DND-41 (cell line): Measurements from ENCODE around the gene C9orf72.
A peak's percentile ranks its signal among the peaks of the same experiment; 100 is the strongest.

ENCODE experiments used
- ATAC-seq: fragments of 200-7000 bp; cut with Tn5 transposase; 3 replicates; pipeline ENCODE4 v1.9.1; 2021; ENCODE audit warnings: low read depth; ENCODE audit not compliant: insufficient read depth
- DNase-seq: peaks from one replicate; pipeline ENCODE4 v3.0.0-alpha.2; 2020
- H2AFZ ChIP-seq: 2 replicates; pipeline ENCODE4 v1.6.0; 2012; ENCODE audit warnings: low read depth, low read length
- H3K27ac ChIP-seq: 2 replicates; pipeline ENCODE4 v1.5.1; 2012; ENCODE audit warnings: low read length, inconsistent platforms
- H3K27me3 ChIP-seq: fragments of 200-600 bp; sonication (generic); 2 replicates; pipeline ENCODE4 v1.6.0; 2012; ENCODE audit warnings: low read length, mild to moderate bottlenecking, inconsistent platforms; ENCODE audit not compliant: insufficient read depth, poor library complexity
- H3K36me3 ChIP-seq: 2 replicates; pipeline ENCODE4 v1.5.1; 2012; ENCODE audit warnings: low read length, inconsistent platforms; ENCODE audit not compliant: insufficient read depth
- H3K4me1 ChIP-seq: 2 replicates; pipeline ENCODE4 v1.5.1; 2012; ENCODE audit warnings: mild to moderate bottlenecking, low read length; ENCODE audit not compliant: insufficient read depth
- H3K4me2 ChIP-seq: 2 replicates; pipeline ENCODE4 v1.6.0; 2012; ENCODE audit warnings: mild to moderate bottlenecking, moderate library complexity, low read length, inconsistent platforms; ENCODE audit not compliant: insufficient read depth
- H3K4me3 ChIP-seq, 2 experiments: fragments of 200-600 bp in 1 of 2; shearing (Covaris generic) in 1 of 2; 2 replicates each; pipeline ENCODE4 v1.5.1; 2012 to 2016; ENCODE audit warnings: inconsistent platforms in 2 of 2, low read length in 2 of 2, mild to moderate bottlenecking in 2 of 2, low read depth in 1 of 2, moderate library complexity in 1 of 2
- H3K79me2 ChIP-seq: 2 replicates; pipeline ENCODE4 v1.6.0; 2012; ENCODE audit warnings: low read length, inconsistent platforms; ENCODE audit not compliant: insufficient read depth
- H3K9ac ChIP-seq: 2 replicates; pipeline ENCODE4 v1.6.0; 2012; ENCODE audit warnings: low read depth, mild to moderate bottlenecking, inconsistent platforms, low read length, moderate library complexity
- H3K9me3 ChIP-seq: 2 replicates; pipeline ENCODE4 v1.5.1; 2012; ENCODE audit warnings: low read length, moderate library complexity, mild to moderate bottlenecking, inconsistent platforms; ENCODE audit not compliant: insufficient read depth, severe bottlenecking
- H4K20me1 ChIP-seq: 2 replicates; pipeline ENCODE4 v1.6.0; 2012; ENCODE audit warnings: low read length; ENCODE audit not compliant: insufficient read depth
- CTCF ChIP-seq: IDR thresholded peaks from 2 replicates; pipeline ENCODE4 v1.5.1; 2012; ENCODE audit warnings: borderline replicate concordance, low read length, moderate library complexity, mild to moderate bottlenecking; ENCODE audit not compliant: poor library complexity, severe bottlenecking; ENCODE audit errors: extremely low read depth
- EZH2 ChIP-seq: IDR thresholded peaks from 3 replicates; pipeline ENCODE4 v1.6.1; 2012; ENCODE audit warnings: borderline replicate concordance, low read depth, mild to moderate bottlenecking, moderate library complexity, low read length, inconsistent platforms; ENCODE audit not compliant: severe bottlenecking

Gene C9orf72

GRCh38 chr9:27572566-27572917 lies 739 bp downstream of the C9orf72 start:
- H3K27ac ChIP-seq, result peak overlapping the region; percentile 71
- no peaks in the 10 kb centered on the region for H3K9me3 ChIP-seq
- DNase-seq, result peak; percentile 26
- peaks cover 23% of the 10 kb centered on the region for H3K4me1 ChIP-seq
- H3K27me3 ChIP-seq, result no peaks in the 10 kb centered on the region
- peak overlapping the region; percentile 62 to 75; a peak in 3 of 4 replicates for H3K4me3 ChIP-seq
- peak overlapping the region; percentile 84 for H2AFZ ChIP-seq
- no peaks in the 10 kb centered on the region for H4K20me1 ChIP-seq
- peak; percentile 23 for ATAC-seq
- H3K36me3 ChIP-seq, result no peaks in the 10 kb centered on the region
- H3K4me2 ChIP-seq, result peak overlapping the region; percentile 93
- no peaks in the 10 kb centered on the region for H3K79me2 ChIP-seq
- H3K9ac ChIP-seq, result peak overlapping the region; percentile 84
- TF ChIP-seq EZH2 (no peak), CTCF (no peak)

DNA sequence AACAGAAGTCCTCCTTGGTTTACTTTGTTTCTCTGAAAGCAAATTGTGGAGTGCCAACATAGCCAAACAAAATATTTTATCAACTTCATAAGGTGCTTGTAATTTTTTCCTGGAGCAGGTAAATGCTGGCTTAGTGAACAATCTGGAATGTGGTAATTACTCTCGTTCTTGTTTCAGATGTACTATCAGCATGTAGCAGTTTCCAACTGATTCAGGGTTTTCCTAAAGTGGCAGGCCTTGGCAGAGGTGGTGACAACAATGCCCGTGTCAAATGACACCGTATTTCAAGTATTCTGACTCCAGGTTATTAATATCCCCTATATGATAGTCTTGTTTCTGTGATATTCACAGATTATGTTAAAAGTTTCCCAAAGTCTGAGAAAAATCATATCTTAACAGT lies 1.2 kb downstream of the C9orf72 start:
- peak overlapping the region; percentile 93 for H3K4me2 ChIP-seq
- DNase-seq (no peak), ATAC-seq (no peak)
- H3K36me3 ChIP-seq, result no peaks in the 10 kb centered on the region
- H3K4me1 ChIP-seq, result peaks cover 23% of the 10 kb centered on the region
- H3K9ac ChIP-seq, result peak overlapping the region; percentile 84
- peak overlapping the region in 1 of 2 experiments; percentile 75; a peak in 2 of 4 replicates for H3K4me3 ChIP-seq
- H3K27ac ChIP-seq, result no peak overlapping the region
- no peaks in the 10 kb centered on the region for H3K9me3 ChIP-seq
- no peak overlapping the region for H2AFZ ChIP-seq
- H4K20me1 ChIP-seq, result no peaks in the 10 kb centered on the region
- H3K79me2 ChIP-seq, result no peaks in the 10 kb centered on the region
- TF ChIP-seq CTCF, result no peak
- no peak for TF ChIP-seq EZH2
- no peaks in the 10 kb centered on the region for H3K27me3 ChIP-seq

- Histone ChIP-seq H3K4me2 (no peak overlapping the region), H3K9ac (no peak overlapping the region), H3K4me1 (peaks cover 23% of the 10 kb centered on the region), H3K9me3 (no peaks in the 10 kb centered on the region), H2AFZ (no peak overlapping the region), H3K27me3 (no peaks in the 10 kb centered on the region), H3K36me3 (no peaks in the 10 kb centered on the region; the same call in 1 of the 2 replicates), H3K79me2 (no peaks in the 10 kb centered on the region), H3K27ac (no peak overlapping the region), H4K20me1 (no peaks in the 10 kb centered on the region), H3K4me3 (no peak overlapping the region)
- ATAC-seq, result no peak
- DNase-seq, result no peak
- TF ChIP-seq EZH2 (no peak), CTCF (no peak)
These were observed 2.3 kb downstream of the C9orf72 start for GRCh38 chr9:27571011-27571410.

GRCh38 chr9:27569406-27569805 lies 3.9 kb downstream of the C9orf72 start:
- no peak for TF ChIP-seq EZH2
- no peak for TF ChIP-seq CTCF
- Histone ChIP-seq H3K4me2 (no peak overlapping the region), H3K9me3 (no peaks in the 10 kb centered on the region)

More at GRCh38 chr9:27569406-27569805, 3.9 kb downstream of the C9orf72 start:
- no peak overlapping the region for H3K4me3 ChIP-seq
- H3K4me1 ChIP-seq, result peaks cover 18% of the 10 kb centered on the region
- H2AFZ ChIP-seq, result no peak overlapping the region
- no peak overlapping the region for H3K9ac ChIP-seq
- ATAC-seq (no peak), DNase-seq (no peak)
- no peaks in the 10 kb centered on the region for H3K27me3 ChIP-seq
- H4K20me1 ChIP-seq, result no peaks in the 10 kb centered on the region
- no peaks in the 10 kb centered on the region; the same call in 1 of the 2 replicates for H3K36me3 ChIP-seq
- H3K27ac ChIP-seq, result no peak overlapping the region
- H3K79me2 ChIP-seq, result no peaks in the 10 kb centered on the region
